H1 (cell line): ENCODE measurements around the gene FAM219A. TPM values are rescaled to one million over a fixed set of nuclear protein-coding genes. Genes with fewer than 3 reads are reported as not detected.

Experiments used
- CTCF ChIA-PET: fragments of 300-600 bp; sonication (Branson Sonifier 250); formaldehyde crosslinking; loops from one replicate; lab custom pipeline; 2021; ENCODE audit not compliant: partially characterized antibody; lab: Charles Lee
- POLR2A ChIA-PET: fragments of 300-600 bp; sonication (Branson Sonifier 250); formaldehyde crosslinking; loops from one replicate; lab custom pipeline; 2021; ENCODE audit warnings: inconsistent platforms; ENCODE audit not compliant: partially characterized antibody; lab: Charles Lee
- DNase-seq, 2 experiments: peaks; one replicate each; pipeline versions ENCODE4 v3.0.0 to v3.0.0-alpha.2; 2010 to 2022; ENCODE audit warnings: low spot score in 2 of 2, low read depth in 1 of 2, mixed read lengths in 1 of 2
- FAIRE-seq: peaks from 2 replicates; lab custom pipeline; 2011; peaks lifted over from hg19 to GRCh38; lab: Jason Lieb, UNC
- H2AFZ ChIP-seq: 2 replicates; pipeline ENCODE4 v1.8.1; 2012; ENCODE audit warnings: low read length, inconsistent platforms
- H2AK5ac ChIP-seq: 2 replicates; pipeline ENCODE4 v1.6.1; 2013; ENCODE audit warnings: low read depth, low read length
- H2BK120ac ChIP-seq: replicated peaks from 2 replicates; pipeline ENCODE3; 2013; ENCODE audit warnings: low read depth, low read length, inconsistent platforms
- H2BK12ac ChIP-seq: 2 replicates; pipeline ENCODE4 v1.6.1; 2013; ENCODE audit warnings: low read depth, low read length
- H2BK15ac ChIP-seq: 2 replicates; pipeline ENCODE4 v1.6.1; 2013; ENCODE audit warnings: low read length
- H2BK20ac ChIP-seq: 2 replicates; pipeline ENCODE4 v1.6.1; 2013; ENCODE audit warnings: low read length
- H2BK5ac ChIP-seq: 2 replicates; pipeline ENCODE4 v1.6.1; 2013; ENCODE audit warnings: low read depth, low read length
- H3K14ac ChIP-seq: 2 replicates; pipeline ENCODE4 v1.6.1; 2013; ENCODE audit warnings: inconsistent platforms; ENCODE audit not compliant: insufficient read length
- H3K18ac ChIP-seq: 2 replicates; pipeline ENCODE4 v1.6.1; 2013; ENCODE audit warnings: low read length; ENCODE audit errors: extremely low read depth
- H3K23ac ChIP-seq: 2 replicates; pipeline ENCODE4 v1.6.1; 2013; ENCODE audit warnings: inconsistent platforms; ENCODE audit not compliant: insufficient read length
- H3K23me2 ChIP-seq: 2 replicates; pipeline ENCODE4 v1.6.1; 2013; ENCODE audit warnings: low read depth, low read length
- H3K27ac ChIP-seq: 2 replicates; pipeline ENCODE4 v1.6.1; 2011; ENCODE audit warnings: low read depth, low read length, inconsistent platforms
- H3K27me3 ChIP-seq, 4 experiments: replicated peaks in 1 of 4; 1 replicate in 1 of 4; 2 replicates in 3 of 4; pipeline versions ENCODE4 v1.6.1 to v1.8.1; 2011 to 2013; ENCODE audit warnings: low read length in 3 of 4, mild to moderate bottlenecking in 3 of 4, inconsistent platforms in 2 of 4, mixed read lengths in 2 of 4, moderate library complexity in 1 of 4; ENCODE audit not compliant: control insufficient read depth in 3 of 4, insufficient read depth in 3 of 4; ENCODE audit errors: extremely low read depth in 1 of 4
- H3K36me3 ChIP-seq, 4 experiments: 2 replicates each; pipeline versions ENCODE4 v1.6.1 to v1.8.1; 2011 to 2013; ENCODE audit warnings: mild to moderate bottlenecking in 4 of 4, low read length in 3 of 4, moderate library complexity in 2 of 4, control low read depth in 1 of 4, inconsistent platforms in 1 of 4; ENCODE audit not compliant: insufficient read depth in 4 of 4, control insufficient read depth in 2 of 4
- H3K4ac ChIP-seq: replicated peaks from 2 replicates; pipeline ENCODE3; 2013; ENCODE audit warnings: low read length, low read depth, mixed read lengths, inconsistent platforms; ENCODE audit not compliant: insufficient read length
- H3K4me1 ChIP-seq, 4 experiments: replicated peaks in 1 of 4; 1 replicate in 1 of 4; 2 replicates in 3 of 4; pipeline versions ENCODE4 v1.6.1 to v1.8.1; 2011 to 2013; ENCODE audit warnings: low read length in 3 of 4, inconsistent platforms in 2 of 4, mixed read lengths in 1 of 4; ENCODE audit not compliant: insufficient read depth in 4 of 4, control insufficient read depth in 3 of 4
- H3K4me2 ChIP-seq, 2 experiments: 2 replicates each; pipeline versions ENCODE4 v1.6.1 to v1.8.1; 2011 to 2013; ENCODE audit warnings: low read depth in 2 of 2, low read length in 2 of 2, control low read depth in 1 of 2, inconsistent platforms in 1 of 2, mild to moderate bottlenecking in 1 of 2; ENCODE audit not compliant: insufficient read depth in 1 of 2
- H3K4me3 ChIP-seq, 4 experiments: fragments of 200-600, 300-600 bp in 1 of 4; sonication (generic), shearing (Covaris generic), sonication (Bioruptor Twin) in 1 of 4; 2 replicates each; pipeline versions ENCODE4 v1.5.1 to v1.8.1; 2011 to 2016; ENCODE audit warnings: low read length in 4 of 4, low read depth in 3 of 4, control low read depth in 2 of 4, inconsistent platforms in 2 of 4, mild to moderate bottlenecking in 2 of 4, mixed read lengths in 1 of 4, moderate library complexity in 1 of 4; ENCODE audit not compliant: insufficient read depth in 2 of 4; ENCODE audit errors: extremely low read depth in 1 of 4
- H3K56ac ChIP-seq: replicated peaks from 2 replicates; pipeline ENCODE3; 2013; ENCODE audit warnings: low read depth, mild to moderate bottlenecking, mixed read lengths, low read length, inconsistent platforms; ENCODE audit not compliant: insufficient read length
- H3K79me1 ChIP-seq: 2 replicates; pipeline ENCODE4 v1.6.1; 2013; ENCODE audit warnings: low read depth, low read length, control low read depth
- H3K79me2 ChIP-seq, 2 experiments: 2 replicates each; pipeline versions ENCODE4 v1.6.1 to v1.8.1; 2012 to 2013; ENCODE audit warnings: low read length in 2 of 2, mild to moderate bottlenecking in 2 of 2, inconsistent platforms in 1 of 2; ENCODE audit not compliant: insufficient read depth in 2 of 2, control insufficient read depth in 1 of 2
- H3K9ac ChIP-seq, 4 experiments: replicated peaks in 1 of 4; 1 replicate in 1 of 4; 2 replicates in 3 of 4; pipeline versions ENCODE4 v1.6.1 to v1.8.1; 2011 to 2013; ENCODE audit warnings: low read depth in 3 of 4, low read length in 3 of 4, control low read depth in 2 of 4, mild to moderate bottlenecking in 2 of 4, moderate library complexity in 2 of 4, inconsistent platforms in 1 of 4; ENCODE audit errors: extremely low read depth in 1 of 4
- H3K9me3 ChIP-seq, 2 experiments: 2 replicates each; pipeline versions ENCODE4 v1.6.1 to v1.8.1; 2012 to 2013; ENCODE audit warnings: mild to moderate bottlenecking in 2 of 2, moderate library complexity in 2 of 2, control low read depth in 1 of 2, inconsistent platforms in 1 of 2, low read depth in 1 of 2, low read length in 1 of 2, mixed read lengths in 1 of 2; ENCODE audit not compliant: insufficient read depth in 2 of 2
- H4K20me1 ChIP-seq, 2 experiments: replicated peaks in 1 of 2; 2 replicates each; pipeline versions ENCODE3 to v1.8.1; 2011 to 2013; ENCODE audit warnings: inconsistent platforms in 2 of 2, low read length in 2 of 2, mild to moderate bottlenecking in 1 of 2; ENCODE audit not compliant: insufficient read depth in 2 of 2, control insufficient read depth in 1 of 2
- H4K5ac ChIP-seq: 2 replicates; pipeline ENCODE4 v1.6.1; 2013; ENCODE audit warnings: low read length, low read depth, mixed read lengths, inconsistent platforms; ENCODE audit not compliant: insufficient read length
- H4K8ac ChIP-seq: 2 replicates; pipeline ENCODE4 v1.8.0; 2013; ENCODE audit warnings: mild to moderate bottlenecking, moderate library complexity, low read length, inconsistent platforms; ENCODE audit not compliant: insufficient read depth; ENCODE audit errors: extremely low read depth
- H4K91ac ChIP-seq: replicated peaks from 2 replicates; pipeline ENCODE3; 2013; ENCODE audit warnings: low read length, mixed read lengths, inconsistent platforms; ENCODE audit not compliant: insufficient read length
- BCL11A ChIP-seq, 2 experiments: IDR thresholded peaks; one replicate each; pipeline ENCODE4 v1.6.1; 2011; ENCODE audit warnings: low read depth in 2 of 2, low read length in 2 of 2, mild to moderate bottlenecking in 2 of 2
- EP300 ChIP-seq, 2 experiments: IDR thresholded peaks; 1 replicate in 1 of 2; 2 replicates in 1 of 2; pipeline ENCODE4 v1.6.1; 2011 to 2012; ENCODE audit warnings: low read depth in 2 of 2, low read length in 2 of 2, mild to moderate bottlenecking in 2 of 2, borderline replicate concordance in 1 of 2, inconsistent platforms in 1 of 2, moderate library complexity in 1 of 2
- HDAC2 ChIP-seq, 2 experiments: fragments of 300-600 bp in 1 of 2; sonication (generic) in 1 of 2; IDR thresholded peaks; 2 replicates each; pipeline ENCODE4 v1.6.1; 2011 to 2012; ENCODE audit warnings: low read depth in 2 of 2, low read length in 2 of 2, mild to moderate bottlenecking in 2 of 2, moderate library complexity in 2 of 2, borderline replicate concordance in 1 of 2, inconsistent platforms in 1 of 2
- JUND ChIP-seq: IDR thresholded peaks from 2 replicates; pipeline ENCODE4 v1.6.1; 2011; ENCODE audit warnings: mild to moderate bottlenecking, improper control_type of control experiment, low read length
- NANOG ChIP-seq: IDR thresholded peaks from 2 replicates; pipeline ENCODE4 v1.6.1; 2011; ENCODE audit warnings: low read length, low read depth, mild to moderate bottlenecking, inconsistent platforms; ENCODE audit not compliant: insufficient read depth, poor library complexity, severe bottlenecking
- PHF8 ChIP-seq: fragments of 200-600 bp; sonication (generic); conservative IDR thresholded peaks from 2 replicates; pipeline ENCODE4 v1.7.1; 2012; ENCODE audit warnings: low read depth, mild to moderate bottlenecking, inconsistent platforms, low read length, moderate library complexity
- RFX5 ChIP-seq: IDR thresholded peaks from 2 replicates; pipeline ENCODE4 v1.6.1; 2011; ENCODE audit warnings: low read depth, low read length, improper control_type of control experiment, borderline replicate concordance
- RNF2 ChIP-seq: fragments of 200-900, 300-1000 bp; sonication (generic); IDR thresholded peaks from 2 replicates; pipeline ENCODE4 v1.7.1; 2016; ENCODE audit warnings: borderline replicate concordance, low read depth, mild to moderate bottlenecking, antibody characterized with exemption, low read length; ENCODE audit not compliant: poor library complexity, severe bottlenecking; ENCODE audit errors: missing control alignments
- RXRA ChIP-seq: IDR thresholded peaks from 2 replicates; pipeline ENCODE4 v1.6.1; 2011; ENCODE audit warnings: low read depth, mild to moderate bottlenecking, low read length, moderate library complexity; ENCODE audit not compliant: insufficient read depth
- SIN3A ChIP-seq, 2 experiments: IDR thresholded peaks in 1 of 2; conservative IDR thresholded peaks in 1 of 2; 2 replicates each; pipeline ENCODE4 v1.6.1; 2011 to 2012; ENCODE audit warnings: low read length in 2 of 2, improper control_type of control experiment in 1 of 2, low read depth in 1 of 2, mild to moderate bottlenecking in 1 of 2
- SP1 ChIP-seq: IDR thresholded peaks from 2 replicates; pipeline ENCODE4 v1.6.1; 2011; ENCODE audit warnings: low read depth, low read length
- SP4 ChIP-seq: IDR thresholded peaks from 2 replicates; pipeline ENCODE4 v1.6.1; 2012; ENCODE audit warnings: low read length, inconsistent platforms
- TBP ChIP-seq: IDR thresholded peaks from 2 replicates; pipeline ENCODE4 v1.6.1; 2011; ENCODE audit warnings: low read depth, low read length, improper control_type of control experiment
- TCF12 ChIP-seq: IDR thresholded peaks from 2 replicates; pipeline ENCODE4 v1.6.1; 2011; ENCODE audit warnings: low read depth, mild to moderate bottlenecking, low read length
- polyA plus RNA-seq, 7 experiments: library from polyadenylated mRNA; depleted of rRNA in 3 of 7; stranded (reverse) in 5 of 7; unstranded in 2 of 7; fragments of >200 nt in 5 of 7; fragments of 200-250 nt in 2 of 7; gene quantifications; 1 replicate in 5 of 7; 2 replicates in 1 of 7; 4 replicates in 1 of 7; pipeline versions ENCODE4 v1.2.1 to v1.2.3, GENCODE V29; 2011 to 2013; ENCODE audit warnings: missing spikeins in 2 of 7, mixed read lengths in 2 of 7
- total RNA-seq: library from RNA; stranded (reverse); fragmentation: NEBNext Ultra II Directional; extraction: Animal tissue kit (Norgen Biotek cat#: 25700); gene quantifications from 2 replicates; pipeline ENCODE4 v1.2.1, GENCODE V29; 2021

The FAM219A gene
- total and polyA plus RNA-seq, 2 of the 8 experiments (the other 6 are each of a cell fraction or from before 2014, with no cell fraction given): 7.7 to 10.4 TPM

- H3K56ac ChIP-seq: no peak overlapping the region
- no peaks in the 10 kb centered on the region for H3K9me3 ChIP-seq
- no peak overlapping the region for H4K5ac ChIP-seq
- FAIRE-seq: no peak
- H3K27me3 ChIP-seq: no peaks in the 10 kb centered on the region
- no peak overlapping the region for H4K8ac ChIP-seq
- ChIA-PET POLR2A (interaction anchor here (1.0 kb wide), 1 partner anchor 13 kb away, joined by 3 read pairs; no protein-coding TSS in a partner anchor), CTCF (interaction anchor here (0.9 to 5.5 kb wide), 20 partner anchors 8 to 159 kb away, joined by 3 to 56 read pairs (median 5); no protein-coding TSS in a partner anchor)
- H2AK5ac ChIP-seq: no peak overlapping the region
- no peak overlapping the region for H2BK20ac ChIP-seq
- H3K4me1 ChIP-seq: peaks cover 0 to 5% (median 4%) of the 10 kb centered on the region in 4 experiments; a peak in 4 of 7 replicates
- no peak overlapping the region for H2BK5ac ChIP-seq
- no peaks in the 10 kb centered on the region for H3K23me2 ChIP-seq
- H3K79me2 ChIP-seq: no peaks in the 10 kb centered on the region; a peak in 1 of 4 replicates
- DNase-seq: no peak
- H2BK15ac ChIP-seq: no peak overlapping the region
- H3K4ac ChIP-seq: no peak overlapping the region
- H4K91ac ChIP-seq: no peak overlapping the region
- no peak overlapping the region for H2BK120ac ChIP-seq
- H3K4me3 ChIP-seq: no peak overlapping the region
- no peak overlapping the region for H3K9ac ChIP-seq
- no peak overlapping the region; the same call in 1 of the 2 replicates for H3K27ac ChIP-seq
- H3K14ac ChIP-seq: no peak overlapping the region
- H4K20me1 ChIP-seq: no peaks in the 10 kb centered on the region
- no peak overlapping the region for H3K18ac ChIP-seq
- H3K23ac ChIP-seq: no peak overlapping the region
- no peak overlapping the region for H2BK12ac ChIP-seq
- H3K79me1 ChIP-seq: no peaks in the 10 kb centered on the region
- H3K4me2 ChIP-seq: 0 out of 4 replicates have a peak overlapping the region, but pooled peaks of 1 of the 2 experiments have one; percentile 3
- no peak overlapping the region for H2AFZ ChIP-seq
- no peaks in the 10 kb centered on the region for H3K36me3 ChIP-seq
- TF ChIP-seq RFX5 (no peak), EP300 (IDR thresholded peaks at IDR 0.05; ENCODE audit: borderline replicate concordance in 1 of 2, low read depth in 2 of 2, low read length in 2 of 2) (no peak), TCF12 (no peak), SIN3A (conservative IDR thresholded peaks at IDR 0.05 in 1 of 2, IDR thresholded peaks at IDR 0.05 in 1 of 2; ENCODE audit: low read depth in 1 of 2, low read length in 2 of 2) (no peak), HDAC2 (IDR thresholded peaks at IDR 0.05; ENCODE audit: borderline replicate concordance in 1 of 2, low read depth in 2 of 2, low read length in 2 of 2) (no peak), SP1 (no peak), RXRA (no peak), RNF2 (no peak), BCL11A (IDR thresholded peaks at IDR 0.05; ENCODE audit: low read depth in 2 of 2, low read length in 2 of 2) (no peak), NANOG (no peak), TBP (no peak), JUND (no peak), PHF8 (no peak), SP4 (no peak)
Measured at GRCh38 chr9:34443976-34444375, 14.4 kb downstream of the FAM219A start.
